ENCODE measurements around the gene EME2. TPM values are rescaled to one million over a fixed set of nuclear protein-coding genes. Genes with fewer than 3 reads are reported as not detected.
A peak's percentile ranks its signal among the peaks of the same experiment; 100 is the strongest.

EME2 gene
- total RNA-seq, result 13.8 and 14.1 TPM in 2 replicates

GRCh38 chr16:1772362-1772907, at the start of gene EME2:
EME2 (plus strand) TSS chr16:1772810; CDS start chr16:1773228, 418 bp downstream.

GRCh38 chr16:1771188-1771863, 1.3 kb upstream of the EME2 start, which contains the start of gene NME3:
NME3 (minus strand) TSS chr16:1771543; CDS start chr16:1771534, 9 bp downstream.

GRCh38 chr16:1772908-1773702, 495 bp downstream of the EME2 start, which contains the start of gene MRPS34:
MRPS34 (minus strand) TSS chr16:1773134; CDS start chr16:1773119, 15 bp downstream.

GRCh38 chr16:1782408-1783264, 10.0 kb downstream of the EME2 start, which contains the start of the genes NUBP2 and SPSB3:
NUBP2 (plus strand) TSS chr16:1782960; CDS start chr16:1783021, 61 bp downstream.
SPSB3 (minus strand) TSS chr16:1782571; CDS start chr16:1781483, 1,088 bp downstream.

GRCh38 chr16:1793578-1794220, 21.1 kb downstream of the EME2 start, which contains the start of gene IGFALS:
IGFALS (minus strand) TSS chr16:1793705; CDS start chr16:1793652, 53 bp downstream.

Small RNA genes within 50 kb of the gene (small RNA-seq; reads per million reads assigned to genes)
- 0.55 reads per million, percentile 31 among the genes with 10 or more reads in this experiment for gene MIR3177

Other genes starting within 250 kb of the EME2 start
- gene TMEM204, start 239.1 kb upstream of the EME2 start, total RNA-seq, result under 0.01 TPM in 1 of 2 replicates, not detected in the other
- 38.5 and 45.2 TPM in 2 replicates for gene IFT140, start 160.7 kb upstream of the EME2 start, total RNA-seq
- gene CRAMP1, start 160.4 kb upstream of the EME2 start, total RNA-seq, result 17.2 and 20.8 TPM in 2 replicates
- gene JPT2, start 94.5 kb upstream of the EME2 start, total RNA-seq, result 56.9 and 98.6 TPM in 2 replicates
- 80.5 and 89.4 TPM in 2 replicates for gene MAPK8IP3, start 66.6 kb upstream of the EME2 start, total RNA-seq
- 36.2 and 52.6 TPM in 2 replicates for gene NME3, start 1.3 kb upstream of the EME2 start, total RNA-seq
- gene MRPS34, start 324 bp downstream of the EME2 start, total RNA-seq, result 47.1 and 64.6 TPM in 2 replicates
- gene SPSB3, start 9.8 kb downstream of the EME2 start, total RNA-seq, result 61.6 and 63.6 TPM in 2 replicates
- gene NUBP2, start 10.2 kb downstream of the EME2 start, total RNA-seq, result 56.5 and 92.0 TPM in 2 replicates
- not detected in 2 replicates for gene IGFALS, start 20.9 kb downstream of the EME2 start, total RNA-seq
- gene HAGH, start 54.0 kb downstream of the EME2 start, total RNA-seq, result 5.9 and 24.5 TPM in 2 replicates
- 27.9 and 56.2 TPM in 2 replicates for gene FAHD1, start 54.4 kb downstream of the EME2 start, total RNA-seq
- gene MEIOB, start 99.4 kb downstream of the EME2 start, total RNA-seq, result not detected in 2 replicates
- gene HS3ST6, start 145.6 kb downstream of the EME2 start, total RNA-seq, result not detected in 2 replicates
- gene MSRB1, start 170.4 kb downstream of the EME2 start, total RNA-seq, result 16.9 and 20.2 TPM in 2 replicates
- not detected in 2 replicates for gene RPL3L, start 181.9 kb downstream of the EME2 start, total RNA-seq
- 113 and 135 TPM in 2 replicates for gene NDUFB10, start 186.7 kb downstream of the EME2 start, total RNA-seq
- gene RPS2, start 192.0 kb downstream of the EME2 start, total RNA-seq, result 1,769 and 2,866 TPM in 2 replicates
- not detected in 2 replicates for gene RNF151, start 194.0 kb downstream of the EME2 start, total RNA-seq
- gene TBL3, start 199.2 kb downstream of the EME2 start, total RNA-seq, result 27.1 and 50.1 TPM in 2 replicates
- gene NOXO1, start 208.7 kb downstream of the EME2 start, total RNA-seq, result 1.6 and 2.1 TPM in 2 replicates
- 13.0 and 14.9 TPM in 2 replicates for gene GFER, start 211.4 kb downstream of the EME2 start, total RNA-seq
- 3.5 and 4.4 TPM in 2 replicates for gene SYNGR3, start 217.2 kb downstream of the EME2 start, total RNA-seq
- gene ZNF598, start 237.0 kb downstream of the EME2 start, total RNA-seq, result 20.4 and 23.4 TPM in 2 replicates
- 0.33 and 0.39 TPM in 2 replicates for gene NPW, start 247.0 kb downstream of the EME2 start, total RNA-seq

All from placental epithelial cell (primary cell).